CD4-positive, alpha-beta T cell treated with Interleukin-21 for 1 hour (primary cell): Measurements from ENCODE around the gene HOXD3.

Source experiments
- DNase-seq: peaks from one replicate; pipeline ENCODE4 v3.0.0-alpha.2; 2020

Gene HOXD3

DNA sequence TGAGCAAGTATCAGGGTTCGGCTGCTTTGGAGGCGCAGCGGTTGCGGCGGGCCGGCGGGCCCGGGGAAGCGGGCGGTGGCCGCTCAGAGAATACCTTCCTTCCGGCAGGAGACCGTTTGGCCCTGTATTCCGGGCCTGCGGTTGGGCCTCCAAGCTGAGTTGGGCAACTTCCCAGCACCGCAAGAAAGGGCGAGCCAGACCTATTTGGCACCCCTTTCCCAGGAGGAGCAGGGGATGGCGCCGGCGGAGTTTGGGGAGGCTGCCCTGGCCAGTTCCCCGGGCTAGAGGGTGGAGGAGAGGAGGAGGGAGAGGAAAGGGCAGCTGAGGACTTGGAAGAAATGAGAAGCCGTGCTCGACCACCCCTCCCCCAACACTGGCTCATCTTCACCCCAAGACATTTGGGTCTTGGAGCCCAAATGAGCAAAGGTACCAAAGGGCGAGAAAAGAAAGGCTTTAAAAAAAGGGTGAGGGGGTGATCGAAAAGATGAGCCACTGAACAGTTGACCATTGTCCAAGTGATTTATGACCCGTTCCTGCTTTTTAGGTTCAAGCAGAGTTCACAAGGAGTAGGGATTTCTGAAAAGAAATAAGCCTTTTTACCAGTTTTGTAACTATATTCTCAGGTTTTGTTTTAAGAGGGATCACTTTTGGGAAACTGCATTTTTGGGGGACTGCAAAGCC lies 8.4 kb downstream of the HOXD3 start:
- no peak for DNase-seq

DNA sequence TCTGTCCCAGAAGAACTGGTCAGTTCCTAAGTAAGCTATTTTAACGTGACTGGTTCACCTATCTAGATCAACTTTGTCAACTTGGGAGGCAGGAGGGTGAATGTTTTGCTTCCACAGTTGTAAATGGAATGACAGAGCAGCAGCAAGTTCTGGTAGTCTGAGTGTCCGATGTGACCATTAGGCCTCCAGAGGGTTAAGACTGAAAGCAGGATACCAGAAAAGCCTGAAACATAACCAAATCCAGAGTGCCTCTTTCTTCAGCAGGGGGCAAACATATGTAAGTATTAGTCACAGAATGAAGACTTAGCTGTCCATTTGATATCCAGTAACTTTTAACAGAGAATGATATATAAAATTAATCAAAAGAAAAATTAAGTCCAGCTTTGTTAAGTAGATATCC lies 9.2 kb downstream of the HOXD3 start:
- no peak for DNase-seq

DNA sequence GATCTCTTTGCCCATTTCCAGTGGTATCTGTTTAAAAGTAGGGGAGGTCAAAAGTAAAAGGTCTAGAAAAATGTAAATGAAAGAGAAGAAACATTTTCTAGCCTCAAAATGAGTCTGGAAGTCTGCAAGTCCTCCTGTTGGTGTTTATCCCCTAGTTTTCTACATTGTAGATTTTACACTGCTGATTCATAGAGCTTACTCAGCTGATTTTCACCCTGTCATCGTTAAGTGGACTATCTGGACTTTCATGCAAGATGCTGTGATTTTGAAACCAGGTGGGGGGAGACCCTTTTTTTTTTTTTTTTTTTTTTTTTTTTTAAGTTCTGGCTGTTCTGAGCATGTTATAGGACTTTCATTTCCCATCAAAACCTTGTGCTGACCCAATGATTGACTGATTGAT lies 10.3 kb downstream of the HOXD3 start:
- no peak for DNase-seq

DNA sequence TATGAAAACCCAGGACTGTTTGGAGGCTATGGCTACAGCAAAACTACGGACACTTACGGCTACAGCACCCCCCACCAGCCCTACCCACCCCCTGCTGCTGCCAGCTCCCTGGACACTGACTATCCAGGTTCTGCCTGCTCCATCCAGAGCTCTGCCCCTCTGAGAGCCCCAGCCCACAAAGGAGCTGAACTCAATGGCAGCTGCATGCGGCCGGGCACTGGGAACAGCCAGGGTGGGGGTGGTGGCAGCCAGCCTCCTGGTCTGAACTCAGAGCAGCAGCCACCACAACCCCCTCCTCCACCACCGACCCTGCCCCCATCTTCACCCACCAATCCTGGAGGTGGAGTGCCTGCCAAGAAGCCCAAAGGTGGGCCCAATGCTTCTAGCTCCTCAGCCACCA lies 12.1 kb downstream of the HOXD3 start:
- no peak for DNase-seq

DNA sequence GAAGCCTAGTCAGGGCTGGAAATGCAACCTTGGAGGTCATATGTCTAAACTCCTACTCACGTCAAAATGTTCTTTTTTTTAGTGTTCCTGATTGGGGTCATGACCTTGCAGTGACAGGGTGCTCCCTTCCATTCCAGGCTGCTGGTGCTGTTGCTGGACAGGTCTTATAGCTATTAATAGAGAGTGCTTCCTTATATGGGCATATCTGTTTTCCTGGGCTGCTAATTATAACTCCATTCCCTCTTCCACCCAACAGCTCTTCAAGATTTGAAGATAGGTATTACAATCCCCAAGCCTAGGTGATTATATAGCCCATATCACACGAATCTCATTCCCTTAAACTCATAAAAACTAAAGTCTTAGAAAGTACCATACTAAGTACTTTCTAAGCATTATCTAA lies 12.6 kb downstream of the HOXD3 start:
- DNase-seq, result no peak

DNA sequence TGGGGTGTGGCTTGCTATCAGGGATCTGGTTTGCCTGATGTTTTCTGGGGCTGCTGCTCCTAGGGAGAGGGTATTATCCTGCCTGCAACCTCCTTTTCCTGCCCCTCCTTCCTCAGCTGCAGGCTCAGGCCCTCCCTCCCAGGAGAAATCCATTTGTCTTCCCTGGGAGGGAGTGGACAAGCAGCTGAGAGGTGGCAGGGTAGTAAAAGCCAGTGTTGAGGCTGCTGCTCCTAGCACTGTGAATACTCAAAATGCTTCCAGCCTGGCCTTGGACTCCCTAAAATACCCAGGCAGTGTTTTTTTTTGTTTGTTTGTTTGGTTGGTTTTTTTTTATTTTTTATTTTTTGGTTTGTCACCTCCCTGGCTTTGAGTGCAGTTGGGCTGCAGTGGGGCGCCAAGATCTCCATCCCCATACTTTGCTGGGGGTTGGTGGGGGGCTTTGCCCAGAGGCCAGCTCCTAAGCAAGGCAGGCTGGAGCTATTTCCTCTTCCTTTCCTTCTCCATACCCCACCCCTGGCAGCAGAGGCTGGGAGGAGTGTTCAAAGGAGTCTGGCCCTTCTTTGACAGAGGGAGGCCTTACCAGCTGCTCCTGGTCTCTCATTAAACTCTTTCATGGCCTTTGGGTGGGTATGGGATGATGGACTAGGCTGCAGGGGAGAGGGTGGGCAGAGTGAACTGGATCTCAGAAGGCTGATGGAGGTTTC lies 13.6 kb downstream of the HOXD3 start:
- DNase-seq, result no peak

DNA sequence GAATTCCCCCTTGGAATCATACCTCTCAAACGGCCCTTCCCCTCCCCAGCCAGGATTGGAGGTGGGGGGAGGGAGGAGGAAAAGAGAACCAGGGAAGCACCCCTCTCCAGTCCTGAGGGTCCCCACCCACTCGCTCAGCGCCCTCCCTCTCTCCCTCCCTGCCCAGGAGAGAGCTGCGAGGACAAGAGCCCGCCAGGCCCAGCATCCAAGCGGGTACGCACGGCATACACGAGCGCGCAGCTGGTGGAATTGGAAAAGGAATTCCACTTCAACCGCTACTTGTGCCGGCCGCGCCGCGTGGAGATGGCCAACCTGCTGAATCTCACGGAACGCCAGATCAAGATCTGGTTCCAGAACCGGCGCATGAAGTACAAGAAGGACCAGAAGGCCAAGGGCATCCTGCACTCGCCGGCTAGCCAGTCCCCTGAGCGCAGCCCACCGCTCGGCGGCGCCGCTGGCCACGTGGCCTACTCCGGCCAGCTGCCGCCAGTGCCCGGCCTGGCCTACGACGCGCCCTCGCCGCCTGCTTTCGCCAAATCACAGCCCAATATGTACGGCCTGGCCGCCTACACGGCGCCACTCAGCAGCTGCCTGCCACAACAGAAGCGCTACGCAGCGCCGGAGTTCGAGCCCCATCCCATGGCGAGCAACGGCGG lies 14.4 kb downstream of the HOXD3 start:
- no peak for DNase-seq

DNA sequence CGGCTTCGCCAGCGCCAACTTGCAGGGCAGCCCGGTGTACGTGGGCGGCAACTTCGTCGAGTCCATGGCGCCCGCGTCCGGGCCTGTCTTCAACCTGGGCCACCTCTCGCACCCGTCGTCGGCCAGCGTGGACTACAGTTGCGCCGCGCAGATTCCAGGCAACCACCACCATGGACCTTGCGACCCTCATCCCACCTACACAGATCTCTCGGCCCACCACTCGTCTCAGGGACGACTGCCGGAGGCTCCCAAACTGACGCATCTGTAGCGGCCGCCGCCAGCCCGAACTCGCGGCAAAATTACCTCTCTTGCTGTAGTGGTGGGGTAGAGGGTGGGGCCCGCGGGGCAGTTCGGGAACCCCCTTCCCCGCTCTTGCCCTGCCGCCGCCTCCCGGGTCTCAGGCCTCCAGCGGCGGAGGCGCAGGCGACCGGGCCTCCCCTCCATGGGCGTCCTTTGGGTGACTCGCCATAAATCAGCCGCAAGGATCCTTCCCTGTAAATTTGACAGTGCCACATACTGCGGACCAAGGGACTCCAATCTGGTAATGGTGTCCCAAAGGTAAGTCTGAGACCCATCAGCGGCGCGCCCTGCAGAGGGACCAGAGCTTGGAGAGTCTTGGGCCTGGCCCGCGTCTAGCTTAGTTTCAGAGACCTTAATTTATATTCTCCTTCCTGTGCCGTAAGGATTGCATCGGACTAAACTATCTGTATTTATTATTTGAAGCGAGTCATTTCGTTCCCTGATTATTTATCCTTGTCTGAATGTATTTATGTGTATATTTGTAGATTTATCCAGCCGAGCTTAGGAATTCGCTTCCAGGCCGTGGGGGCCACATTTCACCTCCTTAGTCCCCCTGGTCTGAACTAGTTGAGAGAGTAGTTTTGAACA lies 15.1 kb downstream of the HOXD3 start:
- no peak for DNase-seq

DNA sequence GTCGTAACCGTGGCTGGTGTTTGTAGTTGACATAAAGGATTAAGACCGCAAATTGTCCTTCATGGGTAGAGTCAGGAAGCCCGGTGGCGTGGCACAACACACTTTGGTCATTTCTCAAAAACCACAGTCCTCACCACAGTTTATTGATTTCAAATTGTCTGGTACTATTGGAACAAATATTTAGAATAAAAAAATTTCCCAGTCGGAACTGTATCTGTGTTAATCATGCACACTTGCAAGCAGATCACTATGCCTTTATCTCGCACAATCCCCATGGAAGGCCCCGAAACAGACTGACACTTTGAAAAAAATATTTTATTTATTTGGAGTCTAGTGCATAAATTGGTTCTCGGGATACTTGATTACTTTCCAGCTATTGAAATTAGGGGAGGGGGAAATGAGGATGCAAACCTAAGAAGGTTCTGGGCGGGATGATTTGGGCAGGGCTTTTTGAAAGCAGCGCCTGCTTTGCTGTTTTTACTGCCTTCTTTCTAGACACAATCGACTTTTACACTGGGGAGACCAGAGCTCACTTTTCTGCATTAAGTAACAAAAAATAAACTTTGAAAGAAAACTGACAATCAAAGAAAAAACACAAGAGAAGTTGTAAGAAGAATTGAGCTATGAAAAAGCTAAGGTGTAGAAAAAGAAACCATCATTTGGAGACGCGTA lies 15.9 kb downstream of the HOXD3 start:
- no peak for DNase-seq

DNA sequence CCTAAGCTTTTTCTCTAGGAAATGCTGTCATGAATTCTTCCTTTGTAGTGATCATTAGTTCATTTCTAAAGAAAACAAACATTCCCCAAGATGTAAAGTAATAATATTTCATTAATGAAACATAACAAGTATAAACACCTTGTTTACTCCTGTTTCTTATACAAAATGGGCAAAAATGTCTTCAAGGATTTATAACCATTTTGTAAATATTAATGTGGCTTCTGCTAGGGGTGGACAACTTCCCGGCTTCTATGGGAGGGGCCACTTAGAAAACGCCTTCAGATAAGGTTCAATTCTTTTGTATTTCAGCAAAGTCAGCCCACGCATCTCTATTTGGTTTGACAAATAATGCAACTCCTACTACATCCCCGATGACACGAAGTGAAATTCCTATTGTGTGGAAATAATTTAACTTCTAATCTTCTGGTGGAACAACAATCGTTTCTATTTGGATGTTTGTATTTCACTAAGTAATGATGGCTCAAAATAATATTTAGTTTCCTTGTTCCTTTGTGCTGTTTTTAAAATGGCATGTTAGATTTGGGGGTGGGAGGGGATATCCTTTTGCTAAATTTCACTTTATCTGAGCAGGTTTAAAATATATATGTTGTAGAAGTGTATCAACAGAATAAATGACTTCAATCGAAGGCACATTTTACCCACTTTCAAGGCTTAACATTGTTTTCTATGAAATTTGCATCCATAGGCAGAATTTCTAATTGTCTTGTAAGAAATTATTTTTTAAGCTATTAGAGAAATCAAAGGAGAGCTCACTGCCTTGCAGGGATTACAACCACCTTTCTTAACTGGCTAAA lies 16.7 kb downstream of the HOXD3 start:
- no peak for DNase-seq

DNA sequence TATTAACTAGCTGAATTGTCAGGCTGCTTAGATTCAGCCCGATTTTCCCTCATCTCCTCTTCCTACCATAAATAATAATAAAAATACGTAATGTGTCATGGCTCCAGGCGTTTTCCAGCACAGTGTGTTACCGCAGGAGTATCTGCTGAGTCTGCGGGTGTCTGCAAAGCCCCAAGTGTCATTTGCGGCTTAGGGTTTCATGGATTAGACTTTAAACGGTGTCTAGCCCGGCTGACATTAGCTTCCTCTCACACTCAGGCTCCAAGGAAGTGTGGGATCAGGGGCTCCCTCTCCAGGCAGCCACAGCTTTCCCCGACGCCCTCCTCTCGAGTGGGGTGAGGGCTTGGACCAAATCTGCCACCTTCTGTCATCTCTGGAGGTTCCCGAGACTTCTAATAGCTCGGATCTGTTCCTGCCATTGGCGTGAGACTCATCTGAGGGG lies 17.3 kb downstream of the HOXD3 start:
- no peak for DNase-seq

DNA sequence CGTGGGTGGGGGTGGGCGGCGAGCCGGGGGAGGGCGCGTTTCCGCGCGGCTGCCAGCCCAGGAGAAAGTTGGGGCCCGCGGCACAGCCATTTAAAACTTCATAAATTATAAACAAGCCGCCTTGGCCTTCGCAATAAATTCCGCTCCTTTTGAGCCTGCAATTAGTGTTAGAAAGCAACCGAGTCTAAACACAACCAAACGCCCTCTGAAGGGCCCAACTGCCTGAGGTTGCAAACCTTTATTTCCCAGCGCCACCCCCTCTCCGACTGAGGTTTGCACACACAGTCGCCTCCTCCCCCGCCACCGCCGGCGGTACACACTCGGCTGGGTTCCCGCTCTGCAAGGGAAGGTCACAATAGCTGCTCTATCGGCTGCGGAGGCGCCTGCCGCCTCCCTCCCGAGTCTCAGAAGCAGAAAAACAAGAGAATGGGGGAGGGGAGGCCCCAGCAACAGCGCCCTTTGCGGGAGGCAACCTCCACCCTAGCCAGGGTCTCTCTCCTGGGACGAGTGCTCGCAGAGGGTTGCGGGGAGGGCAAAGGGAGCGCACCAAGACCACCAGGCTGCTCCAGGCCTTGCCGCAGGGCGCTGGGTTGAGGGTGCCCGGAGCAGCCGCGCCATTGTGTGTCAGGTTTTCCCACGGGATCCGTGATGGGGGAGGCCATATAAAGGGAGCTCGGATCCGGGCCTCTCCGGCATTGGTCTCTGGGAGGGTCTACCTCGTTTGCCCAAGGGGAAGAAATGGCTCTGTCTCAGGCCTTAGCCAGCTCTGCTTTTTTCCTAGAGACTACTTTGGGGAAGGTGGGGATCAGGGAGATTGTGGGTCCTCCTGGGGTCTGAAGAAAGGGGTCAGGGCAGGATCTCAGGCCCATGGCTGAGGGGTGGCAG lies 18.0 kb downstream of the HOXD3 start:
- no peak for DNase-seq

DNA sequence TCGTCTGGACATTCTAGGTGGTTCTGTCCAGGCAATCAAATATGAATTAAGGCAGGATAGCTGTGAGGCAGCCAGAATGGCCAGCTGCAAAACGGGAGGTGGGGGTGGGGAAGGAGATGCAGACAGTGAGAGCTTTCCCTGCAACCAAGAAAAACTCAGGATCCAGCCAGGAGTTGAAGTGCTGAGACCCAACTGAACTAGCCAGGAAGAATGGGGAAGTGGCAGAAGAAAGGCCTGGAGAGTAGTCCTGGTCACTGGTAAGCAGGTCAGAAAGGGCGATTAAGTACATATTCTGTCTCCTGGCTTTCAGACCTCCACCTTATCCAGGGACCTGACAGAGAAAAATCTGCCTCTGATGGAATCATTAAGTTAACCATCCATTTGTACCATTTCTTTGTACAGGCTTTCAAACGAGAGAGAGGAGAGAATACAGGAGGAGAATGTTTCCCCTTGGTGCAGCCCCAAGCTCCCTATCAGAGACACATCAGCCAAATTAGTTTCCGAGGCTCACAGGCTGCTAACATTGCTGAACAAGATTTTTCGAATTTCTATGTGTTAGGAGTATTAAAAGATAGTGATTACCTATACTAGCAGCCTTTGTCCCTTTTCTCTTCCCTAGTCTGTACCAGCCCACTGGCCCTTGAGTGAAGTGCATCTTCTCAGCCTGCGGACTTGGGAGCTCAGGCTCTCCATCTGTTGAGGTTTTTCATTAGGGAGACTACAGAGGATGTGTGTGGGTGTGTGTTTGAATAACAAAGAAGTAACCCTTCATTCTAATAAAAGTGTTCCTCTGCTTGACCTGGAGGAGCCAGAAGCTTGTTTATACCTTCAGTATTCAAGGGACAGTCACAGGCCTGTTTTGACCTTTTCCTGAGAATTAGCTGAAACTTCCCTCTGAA lies 18.9 kb downstream of the HOXD3 start:
- no peak for DNase-seq

DNA sequence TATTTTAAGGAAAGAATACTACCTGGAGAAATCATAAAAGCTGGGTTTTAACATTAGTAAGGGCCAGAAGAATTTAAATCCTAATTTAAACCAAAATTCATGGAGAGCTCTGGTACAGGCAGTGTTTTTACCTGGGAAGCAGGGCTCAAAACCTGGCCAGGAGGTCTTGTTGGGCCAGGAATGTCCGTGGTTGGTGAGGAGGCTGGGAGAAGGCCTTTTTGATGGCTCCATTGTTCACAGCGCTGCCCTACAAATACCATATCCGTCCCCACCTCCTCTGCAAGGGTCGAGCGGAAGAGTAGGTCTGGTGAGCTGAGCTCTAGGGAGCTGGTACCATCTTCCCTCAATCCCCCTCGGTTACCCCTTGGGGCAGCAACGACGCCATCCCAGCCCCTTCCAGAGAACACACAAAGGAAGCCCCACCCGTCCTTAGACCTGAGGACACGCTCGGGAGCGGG lies 20.5 kb downstream of the HOXD3 start:
- no peak for DNase-seq

DNA sequence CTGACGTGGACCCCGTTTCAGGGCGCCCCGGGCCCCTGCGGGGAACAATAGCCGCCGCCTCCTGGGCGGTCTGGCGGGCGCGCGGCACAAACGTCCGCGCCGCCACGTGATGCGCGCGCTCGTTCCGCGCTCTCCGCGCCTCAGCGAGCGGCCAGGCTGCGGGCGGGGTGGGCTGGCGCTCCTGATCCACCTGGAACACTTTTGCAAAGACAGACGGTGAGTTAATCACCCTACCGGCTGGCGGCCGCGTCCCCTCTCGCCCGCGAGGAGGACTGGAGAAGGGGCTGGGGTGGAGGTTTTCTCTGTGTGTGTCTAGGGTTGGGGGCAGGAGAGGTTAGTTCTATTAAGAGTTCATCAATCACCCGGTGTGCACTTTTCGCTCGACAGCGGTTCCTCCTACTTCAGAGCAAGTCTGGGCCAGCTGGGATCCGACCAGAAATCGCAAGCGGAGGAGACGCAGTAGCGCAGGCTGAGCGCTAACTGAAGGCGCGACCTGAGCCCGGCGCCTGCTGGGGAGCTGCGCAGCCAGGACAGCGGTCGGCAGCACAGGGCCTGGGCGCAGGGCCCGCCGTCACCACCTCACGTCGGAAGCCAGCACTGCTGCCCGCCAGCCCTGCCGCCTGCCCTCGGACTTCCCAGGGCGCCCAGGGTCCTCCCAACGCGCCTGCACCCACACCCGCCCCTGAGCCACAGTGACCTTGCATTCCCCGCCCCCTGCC lies 21.1 kb downstream of the HOXD3 start:
- no peak for DNase-seq

DNA sequence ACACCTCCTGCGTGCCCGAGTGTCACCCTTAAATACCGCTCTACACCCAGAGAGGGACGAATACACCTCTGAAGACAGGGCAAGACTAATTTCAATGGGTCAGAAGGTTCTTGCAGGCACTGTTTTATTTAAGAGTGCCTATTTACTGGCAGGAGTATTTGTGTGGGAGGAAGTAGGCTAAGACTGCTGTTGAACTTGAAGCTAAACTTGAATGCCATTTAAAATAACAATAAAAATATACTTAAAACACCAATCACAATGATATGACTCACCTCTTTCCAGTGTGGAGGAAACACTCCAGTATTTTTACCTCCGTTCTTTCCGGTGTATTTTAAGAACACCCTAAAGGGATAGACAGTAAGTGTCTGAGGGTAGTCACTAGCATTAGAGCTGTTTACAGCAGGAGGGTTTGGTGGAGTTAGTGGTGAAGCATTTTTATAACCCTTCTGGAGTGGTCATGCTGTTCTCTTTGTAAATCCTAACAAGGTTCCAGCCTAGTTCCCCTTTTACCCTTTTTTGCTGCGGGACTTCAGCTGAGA lies 21.7 kb downstream of the HOXD3 start:
- DNase-seq, result no peak

DNA sequence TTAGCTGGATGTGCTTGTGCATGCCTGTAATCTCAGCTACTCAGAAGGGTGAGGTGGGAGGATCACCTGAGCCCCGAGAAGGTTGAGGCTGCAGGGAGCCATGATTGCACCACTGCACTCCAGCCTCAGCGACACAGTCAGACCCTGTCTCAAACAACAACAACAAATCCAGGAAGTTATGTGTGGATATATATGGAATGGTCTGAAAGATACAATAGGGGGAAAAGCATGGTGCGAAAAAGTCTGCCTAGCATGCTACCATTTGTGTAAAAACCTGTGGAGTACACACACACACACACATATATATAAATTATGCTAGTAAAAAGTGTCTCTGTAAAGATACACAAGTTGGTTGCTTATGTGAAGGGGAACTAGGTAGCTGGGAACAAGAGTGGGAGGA lies 24.4 kb downstream of the HOXD3 start:
- no peak for DNase-seq

DNA sequence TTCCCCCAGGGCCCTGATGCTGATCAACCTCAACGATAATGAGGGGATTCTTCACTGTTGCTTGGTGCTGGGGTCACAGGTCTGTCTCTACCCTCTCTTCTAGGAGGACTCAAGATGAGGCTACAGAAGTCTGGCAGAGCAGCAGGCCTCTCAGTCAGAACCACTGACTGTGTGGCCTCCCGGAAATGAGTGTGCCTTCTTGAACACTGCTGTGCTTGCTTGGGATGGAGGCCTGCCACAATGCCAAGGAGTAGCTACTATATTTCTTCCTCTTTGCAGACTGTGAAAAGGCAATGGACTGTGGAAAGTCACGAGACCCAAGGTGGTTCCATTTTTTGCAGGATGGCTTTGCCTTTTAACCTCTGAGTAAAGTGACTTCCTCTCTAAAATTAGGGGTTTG lies 25.6 kb downstream of the HOXD3 start:
- DNase-seq, result no peak

DNA sequence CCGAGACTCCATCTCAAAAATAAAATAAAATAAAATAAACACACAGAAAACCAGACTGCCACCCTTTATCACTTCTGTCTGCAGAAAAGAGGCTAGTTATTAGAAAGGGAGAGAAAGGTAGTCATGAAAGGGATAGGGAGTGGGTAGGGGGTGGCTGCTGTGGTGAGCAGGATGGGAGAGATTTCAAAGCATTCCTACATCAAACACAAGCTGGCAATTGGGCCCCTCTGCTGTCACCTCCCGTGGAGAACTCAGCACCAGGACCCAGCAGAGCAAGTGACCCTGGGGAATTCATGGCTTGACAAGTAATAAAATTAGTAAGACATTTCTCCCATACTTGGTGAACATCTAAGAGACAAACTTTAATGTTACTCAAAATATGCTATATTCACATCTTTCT lies 27.6 kb downstream of the HOXD3 start:
- DNase-seq, result no peak
